ENCODE results near the gene HES7. TPM values are rescaled to one million over a fixed set of nuclear protein-coding genes. Genes with fewer than 3 reads are reported as not detected.
A peak's percentile ranks its signal among the peaks of the same experiment; 100 is the strongest.
"Not testable (repeated sequence)": the region's sequence is repeated elsewhere in the genome, so short reads cannot be mapped to it uniquely, and the experiment has no call there.

HES7 gene
- not detected for polyA plus RNA-seq (ENCODE audit: low read depth in 6 of 6)

DNA sequence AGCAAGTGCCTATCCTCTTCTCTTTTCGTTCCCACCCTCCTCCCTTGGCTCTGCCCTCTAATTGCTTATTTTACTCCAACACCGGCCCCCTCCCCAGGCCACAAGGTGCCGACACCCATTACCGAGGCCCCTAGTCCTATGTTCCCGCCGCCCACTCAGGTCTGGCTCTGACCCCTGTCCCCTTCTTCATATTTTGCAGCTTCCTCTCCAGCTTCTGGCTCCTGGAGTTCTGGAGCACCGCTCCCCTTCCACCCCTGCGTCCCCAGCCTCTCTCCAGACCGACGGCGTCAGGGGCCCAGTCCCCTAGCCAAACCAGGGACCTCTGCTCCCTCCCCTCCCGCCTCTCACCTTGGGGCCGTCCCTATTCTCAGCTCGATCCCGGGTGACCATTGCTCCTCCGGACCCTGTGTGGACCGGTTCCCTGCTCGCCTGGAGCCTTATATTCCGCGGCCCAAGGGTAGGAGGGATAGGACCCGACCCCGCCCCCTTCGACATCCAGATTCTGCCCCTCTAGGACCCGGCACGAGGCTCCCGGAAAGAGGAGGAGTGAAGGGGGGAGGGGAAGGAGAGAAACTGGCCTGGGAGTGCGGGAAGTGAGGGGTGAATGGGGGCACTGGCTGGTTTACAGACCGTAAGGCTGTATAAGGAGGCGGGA lies at the start of gene HES7:
TSS of gene HES7 (minus strand) at position 412 of the 655 bp plus-strand sequence. CDS start at position 390, 22 bp downstream.
- H3K27me3 Mint-ChIP-seq: peaks cover 35 to 57% (median 55%) of the 10 kb centered on the region in 3 donors
- peaks cover 0 to 10% (median 1%) of the 10 kb centered on the region in 7 donors for H3K9me3 Mint-ChIP-seq
- peaks cover 68 to 79% (median 76%) of the 10 kb centered on the region in 3 donors for H3K4me1 Mint-ChIP-seq
- ATAC-seq (ENCODE audit: low read depth in 2 of 2) (no peak), DNase-seq (no peak)
- peak within 1 kb of the TSS; percentile 83 to 98 (median 94) for H3K4me3 Mint-ChIP-seq
- H3K27ac Mint-ChIP-seq: peak within 1 kb of the TSS; percentile 76 to 100 (median 98)
- no peaks in the 10 kb centered on the region for H3K36me3 Mint-ChIP-seq

DNA sequence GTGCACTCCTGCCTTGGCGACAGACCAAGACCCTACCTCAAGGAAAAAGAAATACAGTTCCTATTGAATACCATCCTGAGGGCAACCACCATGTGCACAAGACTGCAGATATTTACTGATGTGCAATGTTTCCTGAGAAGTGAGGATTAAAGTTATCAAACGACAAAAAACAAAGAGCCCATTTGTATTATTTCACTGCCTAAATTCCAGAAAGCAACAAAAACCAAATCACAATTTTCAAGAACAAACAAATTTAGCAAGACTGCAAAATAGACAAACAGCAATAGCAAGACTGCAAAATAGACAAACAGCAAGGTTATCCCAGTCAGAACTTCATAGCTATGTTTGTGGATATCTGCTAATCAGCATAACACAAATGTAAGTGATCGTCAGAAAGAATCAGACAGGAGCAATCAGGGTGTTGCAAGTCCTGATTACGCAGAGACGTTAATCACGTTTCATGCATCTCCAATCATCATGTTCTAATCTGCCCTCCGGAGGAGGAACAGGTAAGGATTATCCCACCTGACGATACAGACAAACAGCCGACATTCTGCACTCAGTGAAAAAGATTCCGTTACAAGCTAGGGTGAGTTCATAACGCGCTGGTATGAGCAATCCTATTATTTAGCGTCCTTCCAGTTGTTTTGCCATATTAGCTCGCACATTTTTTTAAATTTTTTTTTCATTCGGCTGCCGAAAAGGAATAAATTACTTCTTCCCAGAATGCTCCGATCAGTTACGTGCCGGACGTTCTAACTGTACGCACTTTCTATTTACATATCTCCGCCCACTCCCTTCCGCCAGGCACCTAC lies 49.4 kb upstream of the HES7 start:
- Mint-ChIP-seq H3K4me1 (peaks cover 37 to 52% (median 49%) of the 10 kb centered on the region in 3 donors), H3K27me3 (no peaks in the 10 kb centered on the region), H3K36me3 (no peaks in the 10 kb centered on the region), H3K9me3 (no peaks in the 10 kb centered on the region), H3K4me3 (peak overlapping the region; percentile 80 to 97 (median 91)), H3K27ac (peak overlapping the region; percentile 100)
- DNase-seq (peak; percentile 91), ATAC-seq (ENCODE audit: low read depth in 2 of 2) (peak; percentile 78 to 81)

DNA sequence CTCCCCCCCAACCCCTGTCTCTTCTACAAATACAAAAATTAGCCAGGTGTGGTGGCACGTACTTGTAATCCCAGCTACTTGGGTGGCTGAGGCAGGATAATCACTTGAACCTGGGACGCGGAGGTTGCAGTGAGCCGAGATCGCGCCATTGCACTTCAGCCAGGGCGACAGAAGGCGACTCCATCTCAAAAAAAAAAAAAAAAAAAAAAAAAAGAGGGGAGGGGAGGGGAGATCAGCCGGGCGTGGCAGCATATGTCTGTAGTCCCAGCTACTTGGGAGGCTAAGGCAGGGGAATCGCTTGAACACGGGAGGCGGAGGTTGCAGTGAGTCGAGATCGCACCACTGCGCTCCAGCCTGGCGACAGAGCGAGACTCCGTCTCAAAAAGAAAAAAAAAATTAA lies 46.3 kb upstream of the HES7 start:
- Mint-ChIP-seq H3K27ac (peak overlapping the region in 1 of 6 donors; percentile 33), H3K4me1 (peaks cover 22 to 31% (median 28%) of the 10 kb centered on the region in 3 donors)
- not testable (repeated sequence) for ATAC-seq (ENCODE audit: low read depth in 2 of 2); H3K9me3 Mint-ChIP-seq; H3K4me3 Mint-ChIP-seq; H3K36me3 Mint-ChIP-seq; H3K27me3 Mint-ChIP-seq; DNase-seq

DNA sequence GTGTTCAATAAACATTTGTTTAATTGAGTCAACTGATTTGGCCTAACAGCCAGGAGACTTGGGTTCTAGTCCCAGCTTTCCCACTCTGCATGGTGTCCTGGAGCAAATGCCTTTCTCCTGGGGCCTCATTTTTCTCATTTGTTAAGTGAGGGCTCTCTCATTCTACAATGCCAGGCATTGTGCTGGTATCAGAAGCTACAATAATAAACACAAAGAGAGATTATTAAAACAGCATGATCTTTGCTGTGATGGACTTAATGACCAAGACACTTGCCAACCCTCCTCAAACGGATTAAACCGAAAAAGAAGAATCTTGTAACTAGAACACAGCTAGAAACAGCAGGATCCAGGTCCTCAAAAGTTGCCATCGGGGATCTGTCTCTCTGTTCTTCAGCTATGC lies 43.6 kb upstream of the HES7 start:
- DNase-seq (no peak), ATAC-seq (ENCODE audit: low read depth in 2 of 2) (no peak)
- no peak overlapping the region for H3K4me3 Mint-ChIP-seq
- H3K27ac Mint-ChIP-seq: no peak overlapping the region
- H3K9me3 Mint-ChIP-seq: no peaks in the 10 kb centered on the region
- no peaks in the 10 kb centered on the region for H3K27me3 Mint-ChIP-seq
- H3K4me1 Mint-ChIP-seq: peaks cover 13 to 26% (median 24%) of the 10 kb centered on the region in 3 donors
- no peaks in the 10 kb centered on the region for H3K36me3 Mint-ChIP-seq

DNA sequence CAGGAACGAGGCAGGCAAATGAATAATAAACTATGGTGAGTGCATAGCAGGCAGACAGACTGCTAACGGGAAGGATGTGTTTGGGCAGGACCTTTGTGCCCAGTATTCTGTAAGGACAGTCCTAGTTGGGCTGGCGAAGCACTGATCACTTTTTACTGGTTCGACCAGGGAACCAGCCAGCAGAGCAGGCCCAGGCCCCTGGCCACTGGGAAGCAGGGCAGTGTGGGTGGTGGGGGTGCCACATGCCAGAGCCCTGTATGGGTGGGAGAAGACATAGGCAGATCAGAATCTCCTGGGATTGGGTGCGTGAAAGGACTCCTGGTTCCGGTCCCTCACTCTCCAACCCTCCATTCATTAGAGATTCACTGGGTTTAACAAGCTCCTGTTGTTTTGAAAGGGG lies 42.8 kb upstream of the HES7 start:
- Mint-ChIP-seq H3K27me3 (no peaks in the 10 kb centered on the region), H3K9me3 (no peaks in the 10 kb centered on the region), H3K27ac (peak overlapping the region in 1 of 6 donors; percentile 6), H3K4me3 (no peak overlapping the region), H3K4me1 (peaks cover 16 to 24% (median 22%) of the 10 kb centered on the region in 3 donors), H3K36me3 (no peaks in the 10 kb centered on the region)
- no peak for ATAC-seq (ENCODE audit: low read depth in 2 of 2)
- no peak for DNase-seq

DNA sequence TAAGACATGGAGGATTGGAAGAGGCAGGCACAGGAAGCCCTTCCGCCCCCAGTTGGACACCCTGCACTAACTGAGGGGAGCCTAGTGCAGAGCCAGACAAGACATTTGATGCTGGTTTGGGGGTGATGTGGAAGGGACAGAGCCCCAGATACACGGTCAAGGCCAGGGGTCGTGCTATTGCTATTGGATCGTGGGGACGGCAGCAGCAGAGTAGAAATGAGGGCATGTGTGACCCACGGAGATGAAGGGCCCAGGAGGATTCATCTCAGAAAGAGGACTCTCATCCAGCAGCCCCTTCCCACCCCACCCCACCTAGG lies 40.9 kb upstream of the HES7 start:
- H3K27ac Mint-ChIP-seq: no peak overlapping the region
- H3K9me3 Mint-ChIP-seq: no peaks in the 10 kb centered on the region
- DNase-seq (no peak), ATAC-seq (ENCODE audit: low read depth in 2 of 2) (no peak)
- H3K4me1 Mint-ChIP-seq: peaks cover 34 to 42% (median 42%) of the 10 kb centered on the region in 3 donors
- H3K27me3 Mint-ChIP-seq: no peaks in the 10 kb centered on the region
- H3K4me3 Mint-ChIP-seq: peak overlapping the region in 5 of 8 donors; percentile 30 to 92 (median 83)
- no peaks in the 10 kb centered on the region for H3K36me3 Mint-ChIP-seq

DNA sequence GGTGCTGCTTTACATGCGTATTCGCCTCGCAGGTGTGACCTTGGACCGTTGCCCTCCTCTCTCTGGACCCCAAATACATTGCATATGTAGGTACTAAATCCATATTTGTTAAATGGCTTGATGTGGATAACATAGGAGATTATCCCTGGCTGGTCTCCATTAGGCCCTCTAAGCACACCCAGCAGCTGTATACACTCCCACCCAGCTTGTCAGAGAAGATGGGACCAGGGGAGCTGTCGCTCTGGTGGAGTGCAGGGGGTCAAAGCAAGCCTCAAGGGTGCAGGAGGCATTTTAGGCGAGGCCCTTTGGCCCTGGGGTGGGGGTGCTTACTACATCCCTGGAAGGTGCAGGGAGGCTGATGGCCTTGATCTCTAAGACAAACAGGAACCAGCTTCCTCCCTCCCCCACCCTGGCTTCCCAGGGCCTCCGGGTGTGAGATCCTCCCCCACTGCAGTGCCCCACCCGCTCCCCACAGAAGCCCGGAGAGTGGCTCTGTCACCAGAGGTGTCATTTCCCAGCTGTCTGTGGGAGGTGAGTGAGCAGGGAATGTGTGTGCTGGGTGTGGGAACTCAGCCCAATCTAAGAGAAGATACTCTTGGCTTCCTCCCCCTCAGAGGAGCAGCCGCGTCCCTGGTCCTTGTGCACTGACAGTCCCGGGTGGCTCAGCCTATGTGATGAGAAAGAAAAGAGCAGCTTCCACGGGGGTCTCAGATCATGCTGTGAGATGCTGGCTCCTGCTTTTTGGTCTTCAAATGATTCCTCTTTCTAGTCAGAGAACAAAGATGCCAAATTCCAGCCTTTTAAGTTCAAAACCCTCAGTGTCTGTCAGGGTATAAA lies 40.3 kb upstream of the HES7 start:
- peak overlapping the region in 4 of 6 donors; percentile 14 to 100 (median 97) for H3K27ac Mint-ChIP-seq
- H3K4me1 Mint-ChIP-seq: peaks cover 40 to 48% (median 46%) of the 10 kb centered on the region in 3 donors
- peak; percentile 12 to 19 for ATAC-seq (ENCODE audit: low read depth in 2 of 2)

DNA sequence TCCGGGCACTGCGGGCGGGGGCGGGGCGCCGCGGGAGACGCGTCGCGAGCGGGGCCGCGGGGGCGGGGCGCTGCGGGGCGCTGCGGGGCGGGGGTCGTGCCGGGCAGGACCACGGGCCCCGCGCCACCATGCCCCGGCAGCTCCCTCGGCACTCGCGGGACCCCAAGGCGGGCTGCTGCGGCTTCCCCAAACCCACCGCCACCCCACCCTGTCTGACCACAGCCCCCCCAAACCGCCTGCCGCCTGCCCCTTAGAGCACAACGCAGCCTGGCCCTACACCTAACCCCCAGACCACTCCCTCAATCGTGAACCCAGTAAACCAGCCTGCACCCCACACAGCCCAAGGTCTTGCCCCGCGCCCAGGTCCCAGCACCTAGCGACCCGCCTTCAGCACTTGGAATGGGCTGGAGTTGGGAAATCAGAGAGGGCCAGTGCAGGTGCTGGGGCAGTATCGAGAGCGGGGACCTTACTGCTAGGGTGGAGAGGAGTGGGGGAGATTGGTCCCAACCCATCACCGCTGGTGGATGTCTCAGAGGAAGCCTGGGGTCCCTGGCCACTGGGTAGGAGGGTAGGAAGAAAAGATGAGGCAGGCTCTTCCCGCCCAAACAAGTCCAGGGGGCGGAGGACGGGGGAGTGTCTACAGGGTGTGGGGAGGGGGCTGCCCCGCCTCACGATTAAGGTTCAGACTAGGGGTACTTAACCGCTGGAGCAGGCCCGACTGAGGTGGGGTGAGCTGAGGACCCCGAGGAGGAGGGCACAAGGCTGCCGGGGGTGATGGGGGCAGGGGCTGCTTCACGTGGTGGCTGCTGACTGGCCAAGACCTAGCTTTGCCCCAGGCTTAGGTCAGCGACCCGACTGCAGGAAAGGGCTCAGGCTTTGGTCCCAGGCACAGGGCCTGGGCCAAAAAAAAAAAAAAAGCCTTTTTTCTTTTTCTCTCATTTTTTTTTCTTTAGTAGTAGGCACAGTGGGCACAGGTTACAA lies 39.4 kb upstream of the HES7 start:
- Mint-ChIP-seq H3K27ac (peak overlapping the region in 5 of 6 donors; percentile 80 to 100 (median 98)), H3K27me3 (no peaks in the 10 kb centered on the region), H3K4me3 (peak overlapping the region; percentile 83 to 97 (median 92)), H3K36me3 (peaks cover 0 to 5% of the 10 kb centered on the region in 2 donors), H3K9me3 (no peaks in the 10 kb centered on the region), H3K4me1 (peaks cover 46 to 56% (median 53%) of the 10 kb centered on the region in 3 donors)
- ATAC-seq (ENCODE audit: low read depth in 2 of 2): peak; percentile 11 to 22
- no peak for DNase-seq

More for the DNA sequence above, 40.3 kb upstream of the HES7 start:
- no peaks in the 10 kb centered on the region for H3K27me3 Mint-ChIP-seq
- H3K4me3 Mint-ChIP-seq: peak overlapping the region; percentile 83 to 93 (median 92)
- no peaks in the 10 kb centered on the region for H3K9me3 Mint-ChIP-seq
- no peaks in the 10 kb centered on the region for H3K36me3 Mint-ChIP-seq
- peak; percentile 16 for DNase-seq

DNA sequence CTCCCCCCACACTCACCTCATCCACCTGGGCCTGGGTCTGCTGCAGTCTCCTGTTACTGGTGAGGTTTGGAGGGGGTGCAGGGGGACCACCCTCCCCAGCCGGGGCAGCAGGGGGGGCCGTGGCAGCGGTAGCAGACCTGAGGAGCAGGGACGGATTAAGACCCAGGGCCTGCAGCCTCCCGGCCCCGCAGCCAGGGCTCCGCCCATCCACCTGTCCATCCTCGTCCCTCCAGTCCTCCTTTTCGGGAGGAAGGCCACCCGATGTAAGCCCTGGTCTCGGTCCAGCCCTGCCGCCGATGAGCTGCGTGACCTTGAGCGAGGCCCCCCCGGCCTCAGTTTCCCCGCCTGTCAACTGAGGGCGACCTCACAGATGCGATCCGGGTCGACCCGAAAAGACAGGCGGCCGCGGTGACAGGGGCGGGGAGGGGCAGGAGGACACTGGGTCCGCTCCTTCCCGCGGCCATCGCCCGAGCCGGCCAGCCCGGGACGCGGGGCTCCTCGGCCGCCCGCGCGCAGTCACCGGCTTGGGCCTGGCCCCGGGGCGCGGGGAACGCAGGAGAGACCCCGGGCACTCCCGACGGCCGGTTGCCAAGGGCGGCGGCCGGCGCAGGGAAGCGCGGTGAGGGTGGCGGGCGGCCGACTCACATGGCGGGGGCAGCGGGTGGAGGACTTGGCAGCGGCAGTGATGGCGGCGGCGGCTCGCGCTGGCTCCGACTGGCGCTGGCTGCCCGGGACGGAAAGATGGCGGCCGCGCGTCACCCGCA lies 38.5 kb upstream of the HES7 start, which contains the start of gene VAMP2:
TSS of gene VAMP2 (minus strand) at position 716 of the 764 bp plus-strand sequence. CDS start at position 647, 69 bp downstream.
- peak within 1 kb of the TSS; percentile 83 to 97 (median 92) for H3K4me3 Mint-ChIP-seq
- H3K27me3 Mint-ChIP-seq: no peaks in the 10 kb centered on the region
- ATAC-seq (ENCODE audit: low read depth in 2 of 2): peak; percentile 74 to 75

DNA sequence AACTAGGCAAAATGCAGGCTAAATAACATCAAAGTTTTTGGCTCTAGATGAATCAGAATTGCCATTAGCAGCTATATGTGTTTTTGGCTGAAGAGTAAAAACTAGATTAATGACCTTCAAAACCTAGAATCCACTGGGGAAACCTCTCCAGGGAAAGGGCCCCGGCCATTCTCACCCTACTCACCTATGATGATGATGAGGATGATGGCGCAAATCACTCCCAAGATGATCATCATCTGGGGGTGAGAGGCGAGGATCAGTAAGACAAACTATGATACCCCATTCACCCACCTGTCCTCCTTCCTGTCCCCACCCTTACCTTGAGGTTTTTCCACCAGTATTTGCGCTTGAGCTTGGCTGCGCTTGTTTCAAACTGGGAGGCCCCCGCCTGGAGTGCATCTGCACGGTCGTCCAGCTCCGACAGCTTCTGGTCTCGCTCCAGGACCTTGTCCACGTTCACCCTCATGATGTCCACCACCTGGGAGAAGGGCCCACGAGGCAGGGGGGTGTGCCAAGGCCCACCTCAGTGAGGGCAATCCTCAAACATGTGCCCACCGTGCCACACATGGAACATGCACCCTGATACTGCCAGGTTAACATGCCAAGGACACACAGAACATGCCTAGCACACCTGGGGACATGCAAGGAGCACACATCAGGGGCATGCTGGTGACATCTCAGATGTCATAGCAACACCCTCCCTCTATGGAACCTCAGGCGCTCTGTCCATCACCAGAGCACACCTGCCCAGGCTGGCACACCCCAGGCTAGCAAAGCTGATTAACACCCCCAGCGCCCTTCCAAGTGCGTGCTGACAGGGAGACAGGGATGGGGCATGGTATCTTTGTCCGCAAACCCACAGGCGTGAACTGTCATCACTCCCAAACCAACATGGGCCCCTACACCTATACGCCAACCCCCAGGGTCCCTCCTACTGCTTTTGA lies 37.7 kb upstream of the HES7 start:
- Mint-ChIP-seq H3K36me3 (peaks cover 0 to 5% of the 10 kb centered on the region in 2 donors), H3K4me1 (peaks cover 46 to 60% (median 53%) of the 10 kb centered on the region in 3 donors), H3K4me3 (peak overlapping the region; percentile 83 to 93 (median 90)), H3K27me3 (no peaks in the 10 kb centered on the region), H3K27ac (peak overlapping the region in 5 of 6 donors; percentile 90 to 93 (median 91)), H3K9me3 (no peaks in the 10 kb centered on the region)
- ATAC-seq (ENCODE audit: low read depth in 2 of 2) (no peak), DNase-seq (no peak)

More for the DNA sequence above, 38.5 kb upstream of the HES7 start, which contains the start of gene VAMP2:
- Mint-ChIP-seq H3K4me1 (peaks cover 46 to 60% (median 53%) of the 10 kb centered on the region in 3 donors), H3K27ac (peak within 1 kb of the TSS in 5 of 6 donors; percentile 90 to 100 (median 98)), H3K9me3 (no peaks in the 10 kb centered on the region), H3K36me3 (peaks cover 0 to 5% of the 10 kb centered on the region in 2 donors)
- DNase-seq: peak; percentile 86

All from naive B cell (primary cell).